CD4-positive, alpha-beta T cell treated with Interleukin-4 for 1 hour (primary cell): Measurements from ENCODE around the gene ZNF181.

Experiments used
- DNase-seq, 2 donors: peaks; one replicate each; pipeline ENCODE4 v3.0.0-alpha.2; 2020 to 2022

ZNF181 gene

GRCh38 chr19:34759218-34759917 lies 25.3 kb downstream of the ZNF181 start:
- no peak for DNase-seq

GRCh38 chr19:34766386-34766785 lies 32.3 kb downstream of the ZNF181 start:
- DNase-seq, result no peak

GRCh38 chr19:34767951-34768350 lies 33.9 kb downstream of the ZNF181 start:
- DNase-seq, result no peak

- DNase-seq, result peak; percentile 92
These were observed 38.9 kb downstream of the ZNF181 start, which contains the start of gene ZNF599 for GRCh38 chr19:34772697-34773554. TSS of gene ZNF599 (minus strand) at chr19:34773215. CDS start at chr19:34772841, 374 bp downstream.

GRCh38 chr19:34773555-34773864 lies 39.5 kb downstream of the ZNF181 start:
- DNase-seq, result no peak

GRCh38 chr19:34774857-34775256 lies 40.8 kb downstream of the ZNF181 start:
- DNase-seq, result no peak

GRCh38 chr19:34778342-34778741 lies 44.3 kb downstream of the ZNF181 start:
- DNase-seq, result no peak

GRCh38 chr19:34779652-34780051 lies 45.6 kb downstream of the ZNF181 start:
- no peak for DNase-seq

GRCh38 chr19:34786236-34786635 lies 52.2 kb downstream of the ZNF181 start:
- DNase-seq, result no peak

GRCh38 chr19:34787059-34787824 lies 53.2 kb downstream of the ZNF181 start:
- DNase-seq, result no peak

GRCh38 chr19:34788074-34788473 lies 54.0 kb downstream of the ZNF181 start:
- no peak for DNase-seq

- DNase-seq, result no peak
These were observed 59.5 kb downstream of the ZNF181 start for GRCh38 chr19:34793565-34793964.

GRCh38 chr19:34794066-34794960 lies 60.3 kb downstream of the ZNF181 start:
- no peak for DNase-seq
